SW480 (cell line): ENCODE data around the gene OR2H2.

Experiments used
- DNase-seq: peaks from one replicate; pipeline ENCODE4 v3.0.0-alpha.2; 2016; ENCODE audit warnings: low spot score

OR2H2 gene

DNA sequence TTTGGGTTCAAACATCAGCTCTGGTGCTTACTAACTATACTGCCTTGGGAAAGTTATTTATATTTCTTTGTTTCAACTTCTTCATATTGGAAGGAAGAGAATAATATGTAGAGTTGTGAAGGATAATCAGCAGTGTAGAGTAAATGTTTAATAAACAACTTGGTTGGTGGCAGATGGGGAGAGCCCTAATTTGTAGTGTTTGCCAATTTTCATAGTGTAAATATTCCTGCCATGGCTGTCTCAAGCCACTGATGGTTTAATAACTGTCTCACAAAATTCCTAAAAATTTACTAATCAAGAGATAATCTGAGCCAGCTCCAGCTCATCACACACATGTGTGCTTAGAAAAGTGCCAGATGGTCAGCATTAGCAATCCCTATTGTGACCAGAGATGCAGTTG, at the start of gene OR2H2:
Gene OR2H2 (plus strand): TSS at position 301 of the 400 bp plus-strand sequence. CDS start 2,824 bp downstream, outside the sequence.
- no peak for DNase-seq

DNA sequence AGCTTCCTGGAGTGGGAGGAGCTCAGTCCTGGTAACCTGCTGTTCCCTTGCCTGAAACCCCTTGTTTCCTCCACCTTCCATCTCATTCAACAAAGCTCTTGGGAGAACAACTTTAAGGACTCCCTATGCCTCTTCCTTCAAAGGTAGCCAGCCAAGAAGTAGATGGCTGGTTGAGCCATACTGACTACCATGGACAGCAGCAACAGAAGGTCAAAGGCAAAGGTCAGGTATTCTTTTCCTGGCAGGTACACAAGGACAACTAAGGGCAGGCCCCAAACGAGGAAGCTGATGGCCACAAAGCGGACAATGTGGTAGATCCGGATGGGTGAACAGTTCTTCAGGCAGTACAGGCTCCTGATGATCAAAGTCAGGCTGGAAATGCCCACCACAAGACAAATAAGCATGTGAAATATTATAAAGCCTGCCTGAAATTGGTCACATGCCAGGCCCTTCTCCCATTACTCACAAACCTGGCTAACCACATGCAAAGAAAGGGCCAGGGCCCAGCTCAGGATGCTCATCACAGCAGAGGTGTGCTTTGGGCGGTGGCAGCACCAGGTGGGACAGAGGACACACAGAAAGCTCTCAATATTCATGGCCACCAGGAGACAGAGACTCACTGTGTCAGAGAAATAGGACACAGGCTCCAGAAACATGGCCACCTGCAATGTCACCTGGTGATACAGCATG, 47.1 kb upstream of the OR2H2 start:
- peak; percentile 69 for DNase-seq

DNA sequence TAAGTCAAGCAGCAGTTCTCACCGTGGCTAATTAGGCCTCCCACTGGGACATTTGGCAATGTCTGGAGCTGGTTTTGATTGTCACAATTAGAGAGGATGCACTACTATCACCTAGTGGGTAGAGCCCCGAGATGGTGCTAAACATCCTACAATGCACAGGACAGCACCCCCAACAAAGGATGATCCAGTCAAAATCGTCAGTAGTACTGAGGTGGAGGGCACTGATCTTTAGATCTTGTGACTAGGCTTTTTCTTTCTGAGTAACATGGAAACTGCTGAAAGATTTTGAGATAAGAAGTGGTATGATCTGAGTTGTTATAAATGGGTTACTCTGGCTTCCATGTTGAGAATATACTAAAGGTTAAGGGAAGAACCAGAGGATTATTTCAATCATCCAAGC, 37.3 kb upstream of the OR2H2 start:
- DNase-seq = no peak

DNA sequence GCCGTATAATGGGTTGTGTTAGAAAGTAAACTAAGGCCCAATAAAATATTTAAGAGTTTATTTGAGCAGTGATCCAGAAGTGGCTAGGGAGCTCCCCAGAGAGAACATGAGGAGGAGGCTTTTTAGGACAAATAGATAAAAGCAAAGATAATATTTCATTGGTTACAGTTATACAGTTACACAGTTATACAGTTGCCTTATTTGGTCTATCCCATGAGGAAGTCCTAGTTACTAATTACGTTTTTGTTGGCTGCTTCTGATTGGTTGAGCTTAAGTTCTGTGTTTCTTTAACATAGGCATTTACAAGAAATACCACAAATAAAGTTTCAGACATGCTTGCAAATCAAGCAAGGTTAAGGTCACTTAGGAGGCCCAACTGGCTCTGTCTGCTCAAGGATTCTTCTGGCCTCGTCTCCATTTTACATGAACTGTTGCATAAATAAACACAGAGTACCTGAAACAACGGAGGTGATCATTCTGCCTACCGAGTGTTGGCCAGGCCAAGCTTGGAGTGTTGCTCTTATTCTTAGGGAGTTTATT, 32.3 kb upstream of the OR2H2 start:
- peak; percentile 16 for DNase-seq

DNA sequence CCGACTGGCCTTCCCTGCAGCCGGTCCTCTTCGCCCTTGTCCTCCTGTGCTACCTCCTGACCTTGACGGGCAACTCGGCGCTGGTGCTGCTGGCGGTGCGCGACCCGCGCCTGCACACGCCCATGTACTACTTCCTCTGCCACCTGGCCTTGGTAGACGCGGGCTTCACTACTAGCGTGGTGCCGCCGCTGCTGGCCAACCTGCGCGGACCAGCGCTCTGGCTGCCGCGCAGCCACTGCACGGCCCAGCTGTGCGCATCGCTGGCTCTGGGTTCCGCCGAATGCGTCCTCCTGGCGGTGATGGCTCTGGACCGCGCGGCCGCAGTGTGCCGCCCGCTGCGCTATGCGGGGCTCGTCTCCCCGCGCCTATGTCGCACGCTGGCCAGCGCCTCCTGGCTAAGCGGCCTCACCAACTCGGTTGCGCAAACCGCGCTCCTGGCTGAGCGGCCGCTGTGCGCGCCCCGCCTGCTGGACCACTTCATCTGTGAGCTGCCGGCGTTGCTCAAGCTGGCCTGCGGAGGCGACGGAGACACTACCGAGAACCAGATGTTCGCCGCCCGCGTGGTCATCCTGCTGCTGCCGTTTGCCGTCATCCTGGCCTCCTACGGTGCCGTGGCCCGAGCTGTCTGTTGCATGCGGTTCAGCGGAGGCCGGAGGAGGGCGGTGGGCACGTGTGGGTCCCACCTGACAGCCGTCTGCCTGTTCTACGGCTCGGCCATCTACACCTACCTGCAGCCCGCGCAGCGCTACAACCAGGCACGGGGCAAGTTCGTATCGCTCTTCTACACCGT, 31.5 kb upstream of the OR2H2 start:
- DNase-seq = no peak

DNA sequence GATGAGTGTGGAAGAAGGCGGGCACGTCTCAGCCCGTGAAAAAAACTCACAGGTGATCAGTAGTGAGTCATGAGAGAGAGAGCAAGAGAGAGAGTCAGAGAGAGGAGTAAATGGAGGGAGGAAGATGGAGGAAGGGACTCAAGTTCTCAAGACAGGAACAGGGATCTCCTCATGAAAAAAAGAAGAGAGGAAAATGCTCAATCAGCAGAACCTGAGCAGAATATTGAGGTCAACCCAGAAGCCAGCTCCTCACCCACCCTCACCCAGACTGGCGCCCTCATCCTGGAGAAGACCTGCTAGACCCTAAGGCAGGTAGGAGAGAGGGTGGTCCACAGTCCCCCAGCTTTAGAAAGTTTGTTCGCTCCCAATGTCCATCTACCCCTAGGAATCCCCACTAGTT, 30.2 kb upstream of the OR2H2 start:
- no peak for DNase-seq

DNA sequence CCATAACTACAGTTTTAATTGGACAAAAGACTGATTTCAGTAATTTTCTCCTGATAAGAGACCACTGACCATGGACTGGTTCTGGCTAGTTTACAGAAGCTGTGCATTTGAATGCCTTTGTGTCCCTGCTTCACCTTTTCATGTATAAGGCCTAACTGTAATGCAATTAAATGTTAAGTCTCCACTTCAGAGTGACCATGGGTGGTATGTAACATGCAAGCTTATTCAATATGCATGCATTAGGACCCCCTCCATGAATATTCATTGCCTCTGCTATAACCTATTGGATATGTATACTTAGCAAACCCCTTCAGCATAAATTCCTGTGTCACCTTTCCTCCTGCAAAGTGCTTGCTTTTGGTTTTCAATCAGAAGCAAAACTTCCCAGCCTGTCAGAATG, 27.6 kb upstream of the OR2H2 start:
- no peak for DNase-seq

DNA sequence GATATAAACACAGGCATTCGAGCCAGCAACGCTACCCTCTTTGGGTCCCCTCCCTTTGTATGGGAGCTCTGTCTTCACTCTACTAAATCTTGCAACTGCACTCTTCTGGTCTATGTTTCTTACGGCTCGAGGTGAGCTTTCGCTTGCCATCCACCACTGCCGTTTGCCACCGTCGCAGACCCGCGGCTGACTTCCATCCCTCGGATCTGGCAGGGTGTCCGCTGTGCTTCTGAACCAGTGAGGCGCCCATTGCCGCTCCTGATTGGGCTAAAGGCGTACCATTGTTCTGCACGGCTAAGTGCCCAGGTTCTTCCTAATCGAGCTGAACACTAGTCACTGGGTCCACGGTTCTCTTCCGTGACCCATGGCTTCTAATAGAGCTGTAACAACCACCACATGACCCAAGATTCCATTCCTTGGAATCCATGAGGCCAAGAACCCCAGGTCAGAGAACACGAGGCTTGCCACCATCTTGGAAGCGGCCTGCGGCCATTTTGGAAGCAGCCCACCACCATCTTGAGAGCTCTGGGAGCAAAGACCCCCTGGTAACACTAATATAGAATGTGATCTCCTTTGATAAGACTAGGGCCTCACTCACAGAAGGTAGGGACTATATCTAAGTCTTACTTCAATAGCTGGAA, 26.4 kb upstream of the OR2H2 start:
- DNase-seq = no peak

DNA sequence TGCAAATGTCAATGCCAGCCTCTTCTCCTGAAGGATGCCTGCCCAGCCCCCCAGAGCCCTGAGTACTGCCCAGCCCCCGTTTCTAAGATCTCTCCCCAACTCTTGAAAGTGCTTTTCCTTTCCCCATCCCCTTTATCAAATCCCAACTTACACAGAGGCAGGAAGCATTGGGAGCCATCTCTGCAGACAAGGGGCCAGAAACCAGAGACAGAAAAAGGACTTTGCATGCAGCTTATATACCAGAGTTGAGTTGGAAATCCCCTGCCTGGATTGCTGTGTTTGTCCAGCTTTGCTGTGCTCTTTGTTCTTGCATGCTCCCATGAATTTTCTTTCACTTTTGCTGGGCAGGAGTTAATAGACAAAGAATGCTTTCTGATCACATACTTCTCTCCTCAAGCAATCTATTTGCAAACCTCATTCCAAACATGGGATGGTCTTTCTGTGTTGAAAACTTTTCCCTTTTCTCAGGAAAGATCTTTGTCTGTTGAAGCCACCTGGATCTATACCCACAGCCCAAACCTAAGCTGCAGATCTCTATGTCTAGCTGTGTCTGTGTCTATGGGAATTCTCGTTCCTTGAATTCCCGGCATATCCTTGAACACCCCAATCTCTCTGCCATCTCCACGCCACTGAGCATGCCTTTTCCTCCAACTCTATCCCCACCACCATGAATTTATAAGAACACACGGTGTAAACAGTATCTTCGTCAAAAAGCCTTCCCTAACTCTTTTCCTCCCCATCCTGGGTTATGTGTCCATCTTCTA, 25.2 kb upstream of the OR2H2 start, which contains the start of gene UBD:
Gene UBD (minus strand): TSS at position 209 of the 764 bp plus-strand sequence. CDS start 31 bp downstream, at position 178.
- DNase-seq = no peak

DNA sequence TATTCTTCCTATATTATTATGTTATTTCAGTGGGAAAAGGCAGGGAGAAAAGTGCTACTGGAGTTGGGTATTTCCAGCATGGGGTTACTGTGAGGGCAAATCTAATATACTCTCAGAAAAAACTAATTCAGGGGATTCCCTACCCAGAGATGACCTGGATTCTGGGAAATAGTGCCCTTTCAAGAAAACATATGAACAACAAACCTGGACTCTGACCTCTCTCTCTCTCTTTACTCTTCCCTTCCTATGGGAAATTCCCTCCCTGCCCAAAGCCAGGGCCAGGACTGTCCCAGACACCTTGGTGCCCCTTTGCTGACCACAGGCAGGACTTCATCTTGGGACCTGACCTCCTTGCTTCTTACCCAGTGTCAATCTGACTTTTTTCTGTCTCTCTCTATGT, 23.8 kb upstream of the OR2H2 start:
- DNase-seq = no peak

DNA sequence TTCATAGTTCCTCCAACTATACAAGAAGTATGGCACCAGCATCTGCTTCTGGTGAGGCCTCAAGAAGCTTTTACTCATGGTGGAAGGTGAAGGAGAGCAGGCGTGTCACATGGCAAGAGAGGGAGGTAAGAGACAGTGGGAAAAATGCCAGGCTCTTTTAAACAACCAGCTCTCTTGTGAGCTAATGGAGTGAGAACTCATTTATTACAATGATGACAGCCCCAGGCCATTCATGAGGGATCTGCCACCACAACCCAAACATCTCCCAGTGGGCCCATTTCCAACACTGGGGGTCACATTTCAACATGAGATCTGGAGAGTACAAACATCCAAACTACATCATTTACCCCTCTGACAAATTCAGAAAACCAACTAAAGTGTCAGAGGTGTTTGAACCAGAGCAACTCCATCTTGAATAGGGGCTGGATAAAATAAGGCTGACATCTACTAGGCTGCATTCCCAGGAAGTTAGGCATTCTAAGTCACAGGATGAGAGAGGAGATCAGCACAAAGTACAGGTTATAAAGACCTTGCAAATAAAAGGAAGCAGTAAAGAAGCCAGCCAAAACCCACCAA, 23.2 kb upstream of the OR2H2 start:
- DNase-seq = no peak

DNA sequence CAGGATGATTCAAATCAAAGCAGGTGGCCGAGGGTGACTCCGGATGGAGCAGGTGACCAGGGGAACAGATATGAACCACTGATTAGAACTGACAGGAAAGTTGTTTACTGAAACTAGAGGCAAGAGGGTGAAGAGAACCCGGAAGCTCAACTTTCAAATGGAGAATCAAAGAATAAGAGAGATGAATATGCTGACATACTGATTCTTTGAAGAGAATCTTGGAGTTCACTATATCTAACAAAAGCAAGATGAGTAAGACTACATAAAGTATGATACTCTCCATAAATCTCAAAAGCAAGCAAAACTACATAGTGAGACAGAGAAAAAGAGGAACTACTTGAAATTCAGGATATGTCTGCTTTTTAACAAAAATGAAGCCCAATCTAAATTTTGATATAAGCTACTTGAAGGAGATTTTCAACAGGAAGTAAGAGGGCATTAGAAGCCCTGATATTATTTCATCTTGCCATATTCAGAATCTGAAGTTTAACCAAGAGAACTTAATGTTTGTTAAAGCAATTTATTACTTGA, 21.4 kb upstream of the OR2H2 start:
- DNase-seq = peak; percentile 18

DNA sequence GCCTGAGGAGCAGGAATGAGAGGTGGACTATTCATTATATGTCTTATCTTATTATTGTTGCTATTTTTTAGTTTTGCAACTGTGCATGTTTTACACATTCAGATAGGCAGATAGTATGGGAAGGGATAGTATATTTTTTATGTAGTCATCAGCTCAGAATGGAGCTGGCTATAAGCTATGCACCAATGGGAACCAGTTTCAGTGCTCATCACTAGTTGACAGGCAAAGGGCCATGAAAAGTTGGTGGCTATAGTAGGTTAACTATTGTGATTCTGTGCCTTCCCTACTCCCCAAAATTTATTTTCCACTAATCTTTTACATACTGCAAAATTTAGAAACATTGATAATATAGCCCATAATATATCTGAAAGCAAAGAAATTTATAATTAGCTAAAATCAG, 20.0 kb upstream of the OR2H2 start:
- DNase-seq = no peak

DNA sequence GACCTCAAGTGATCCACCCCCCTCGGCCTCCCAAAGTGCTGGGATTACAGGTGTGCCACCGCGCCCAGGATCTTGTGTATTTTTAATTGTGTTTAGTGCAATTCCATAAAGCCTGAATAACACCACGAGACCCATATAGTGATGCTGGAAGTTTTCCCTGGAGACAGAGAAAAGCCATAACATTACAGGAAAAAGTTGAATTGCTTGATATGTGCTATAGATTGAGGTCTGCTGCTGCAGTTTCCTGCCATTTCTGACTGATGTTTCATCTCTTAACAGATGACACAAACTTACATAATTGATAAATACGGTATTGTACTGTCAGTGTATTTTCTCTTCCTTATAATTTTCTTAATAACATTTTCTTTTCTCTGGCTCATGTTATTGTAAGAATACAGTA, 18.1 kb upstream of the OR2H2 start:
- DNase-seq = no peak

DNA sequence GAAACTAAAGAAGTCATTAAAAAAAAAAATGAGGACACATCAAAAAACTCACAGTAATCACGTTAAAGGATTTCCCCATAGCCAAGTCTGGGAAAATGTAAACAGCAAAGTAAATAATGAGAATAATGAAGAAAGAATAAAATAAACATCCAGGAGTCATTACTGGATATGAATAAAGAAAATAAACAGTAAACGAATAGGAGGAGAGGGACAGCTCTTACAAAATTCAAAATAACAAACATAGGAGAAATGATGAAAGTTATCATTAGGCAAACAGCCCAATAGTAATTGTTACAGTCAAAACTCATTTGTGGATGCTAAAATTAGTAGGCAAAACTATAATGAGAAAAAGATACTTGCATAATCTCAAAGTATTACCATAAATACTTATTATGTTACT, 17.4 kb upstream of the OR2H2 start:
- DNase-seq = no peak

DNA sequence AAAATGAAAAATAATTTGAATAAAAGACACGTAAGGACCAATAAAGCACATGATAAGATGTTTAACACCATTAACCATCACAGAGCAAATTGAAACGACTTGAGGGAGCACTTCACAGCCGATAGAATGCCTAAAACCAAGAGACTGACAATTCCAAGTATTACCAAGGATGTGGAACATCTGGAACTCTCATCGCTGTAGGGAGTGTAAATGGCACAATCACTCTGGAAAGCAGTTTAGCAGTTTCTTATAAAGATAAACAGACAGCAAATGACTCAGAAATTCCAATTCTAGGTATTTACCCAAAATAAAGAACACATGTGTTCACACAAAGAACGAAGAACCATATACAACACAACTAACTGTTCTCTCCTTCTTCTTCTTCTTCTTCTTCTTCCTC, 16.9 kb upstream of the OR2H2 start:
- DNase-seq = no peak

DNA sequence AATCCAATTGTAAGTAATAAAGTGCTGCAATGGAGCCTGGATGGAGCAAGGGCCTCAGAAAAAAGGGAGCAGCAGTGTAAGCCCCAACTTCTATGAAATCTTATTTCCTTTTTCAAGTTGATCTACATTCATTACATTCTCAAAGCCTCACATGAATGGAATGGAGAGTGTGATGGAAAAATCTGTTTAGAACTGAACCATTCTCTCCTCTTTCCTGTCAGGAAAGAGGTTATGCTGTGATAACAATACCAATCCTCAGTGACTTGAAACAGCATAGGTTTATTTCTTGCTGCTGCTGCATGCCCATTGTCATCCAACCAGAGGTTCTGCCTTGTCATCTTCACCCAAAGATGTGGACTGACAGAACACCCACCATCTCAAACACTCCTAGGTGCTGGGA, 8.9 kb upstream of the OR2H2 start:
- no peak for DNase-seq

DNA sequence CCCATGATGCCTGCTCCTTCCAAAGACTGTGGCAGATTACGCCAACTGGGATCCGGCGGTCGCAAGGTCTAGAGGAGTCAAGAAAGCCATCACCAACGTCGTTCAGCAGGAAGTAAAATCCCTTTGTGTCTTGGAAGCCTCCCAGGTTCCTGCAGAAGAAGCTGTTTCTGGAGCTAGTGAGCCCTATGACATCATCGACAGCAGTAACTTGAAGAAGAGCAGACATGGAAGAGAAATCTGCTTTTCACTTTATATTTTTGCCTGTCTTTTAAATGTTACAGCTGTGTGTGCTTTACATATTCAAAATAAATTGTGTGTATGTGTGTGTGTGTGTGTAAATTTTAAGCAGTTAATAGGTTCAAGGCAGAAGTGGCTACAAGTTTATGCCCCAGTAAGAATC, 7.4 kb upstream of the OR2H2 start:
- no peak for DNase-seq

DNA sequence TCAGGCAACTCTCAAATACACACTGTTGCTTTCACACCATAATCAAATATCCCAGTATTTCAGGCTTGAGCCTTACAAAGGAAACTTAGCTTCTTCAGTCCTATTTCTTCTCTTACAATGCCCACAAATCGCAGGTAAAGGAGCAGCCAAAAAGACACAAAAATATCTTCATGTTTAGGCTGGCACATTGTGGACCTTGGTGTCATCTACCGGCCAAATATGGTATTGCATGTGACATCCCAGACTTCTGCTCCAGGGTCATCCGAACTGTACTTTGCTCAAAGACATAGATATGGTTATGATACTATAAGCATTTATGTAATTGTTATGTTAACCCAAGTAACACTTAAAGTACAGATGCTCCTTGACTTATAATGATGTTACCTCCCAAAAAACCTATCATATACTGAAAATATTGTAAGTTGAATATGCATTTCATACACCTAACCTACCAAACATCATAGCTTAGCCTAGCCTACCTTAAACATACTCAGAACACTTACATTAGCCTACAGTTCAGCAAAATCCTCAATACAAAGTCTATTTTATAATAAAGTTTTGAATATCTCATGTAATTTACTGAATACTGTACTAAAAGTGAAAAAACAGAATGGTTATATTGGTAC, 4.6 kb downstream of the OR2H2 start:
- peak; percentile 29 for DNase-seq

DNA sequence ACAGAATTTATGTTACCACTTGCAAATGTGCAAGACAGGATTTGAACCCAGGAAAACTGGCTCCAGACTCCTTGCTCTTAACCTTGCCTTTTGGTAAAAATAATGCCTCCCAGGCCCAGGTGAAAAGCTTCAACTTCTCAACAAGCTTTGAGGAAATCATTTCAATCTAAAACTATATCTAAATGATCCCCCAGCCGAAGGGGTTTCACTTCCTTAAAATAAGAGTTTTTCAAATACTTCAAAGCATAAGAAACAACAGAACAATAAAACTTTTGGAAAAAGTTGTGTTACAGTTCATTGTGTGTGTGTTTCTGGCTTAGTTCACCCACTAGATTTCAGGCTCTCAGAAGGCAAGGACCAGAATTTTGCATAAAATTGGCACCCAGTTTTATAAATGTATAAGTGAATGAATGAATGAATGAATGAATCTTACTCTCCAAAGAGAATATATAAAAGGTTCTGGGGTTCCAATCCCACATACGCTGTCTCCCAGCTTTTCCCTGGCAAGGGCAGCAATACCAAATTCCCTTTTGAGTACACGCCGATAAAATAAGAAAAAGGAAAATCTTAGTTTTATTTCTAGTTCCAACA, 5.4 kb downstream of the OR2H2 start:
- no peak for DNase-seq

DNA sequence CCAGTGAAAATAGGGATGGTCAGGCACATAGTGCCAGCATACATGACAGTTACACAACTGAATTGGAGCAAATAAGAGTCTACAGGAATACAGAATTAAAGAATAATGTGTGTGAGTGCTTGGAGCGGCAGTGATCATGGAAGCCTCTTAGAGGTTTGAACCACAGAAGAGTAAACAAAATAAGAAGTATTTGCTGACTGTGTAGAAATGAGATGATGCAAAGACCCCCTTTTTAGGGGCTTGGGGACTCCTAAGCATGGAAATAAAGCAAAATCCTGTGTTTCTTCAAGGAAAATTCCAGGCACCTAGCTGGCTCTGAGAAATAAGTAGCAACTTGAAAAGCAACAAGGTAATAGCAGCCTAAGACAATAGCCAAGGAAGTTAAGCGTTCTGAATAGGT, 6.8 kb downstream of the OR2H2 start:
- no peak for DNase-seq
